HEK293 (cell line): ENCODE measurements around the gene LPIN2.

Source experiments
- CTCF ChIA-PET: fragments of 350-600 bp; formaldehyde crosslinking; extraction: SDS; loops from one replicate; lab custom pipeline; 2021; ENCODE audit warnings: antibody characterized with exemption; lab: Yijun Ruan, JAX
- POLR2A ChIA-PET: fragments of 300-600 bp; formaldehyde crosslinking; extraction: SDS; loops from one replicate; lab custom pipeline; 2020; ENCODE audit warnings: antibody characterized with exemption, inconsistent platforms; lab: Yijun Ruan, JAX
- H3K27ac ChIP-seq: fragments of 200-500 bp; sonication (Bioruptor generic); 2 replicates; pipeline ENCODE4 v1.5.1; 2014; ENCODE audit warnings: low read depth, low read length, control low read depth, inconsistent platforms; ENCODE audit errors: extremely low read depth
- H3K36me3 ChIP-seq, 2 experiments: fragments of 200-500 bp in 1 of 2; sonication (Bioruptor generic) in 1 of 2; 1 replicate in 1 of 2; 2 replicates in 1 of 2; pipeline ENCODE4 v1.5.1; 2014 to 2017; ENCODE audit warnings: inconsistent platforms in 2 of 2, low read length in 2 of 2; ENCODE audit not compliant: control insufficient read depth in 2 of 2, insufficient read depth in 1 of 2
- H3K4me1 ChIP-seq: fragments of 200-500 bp; sonication (Bioruptor generic); 2 replicates; pipeline ENCODE4 v1.5.1; 2014; ENCODE audit warnings: mild to moderate bottlenecking, low read length, inconsistent platforms; ENCODE audit not compliant: control insufficient read depth, insufficient read depth
- H3K4me3 ChIP-seq: 2 replicates; pipeline ENCODE4 v1.5.1; 2011; ENCODE audit warnings: low read depth, mild to moderate bottlenecking, control low read depth, low read length, moderate library complexity
- H3K9me3 ChIP-seq: fragments of 200-500 bp; sonication (Bioruptor generic); 2 replicates; pipeline ENCODE4 v1.5.1; 2014; ENCODE audit warnings: low read depth, low read length, inconsistent platforms; ENCODE audit not compliant: control insufficient read depth, insufficient read depth
- GLIS1 ChIP-seq: fragments of 450-650 bp; formaldehyde crosslinking; IDR thresholded peaks from 2 replicates; pipeline ENCODE4 v1.5.1; 2016; ENCODE audit warnings: missing biosample characterization, missing genetic modification characterization
- OVOL3 ChIP-seq: fragments of 450-650 bp; formaldehyde crosslinking; IDR thresholded peaks from 2 replicates; pipeline ENCODE4 v1.5.1; 2016; ENCODE audit warnings: missing biosample characterization, missing genetic modification characterization
- REPIN1 ChIP-seq: fragments of 450-650 bp; formaldehyde crosslinking; IDR thresholded peaks from 2 replicates; pipeline ENCODE4 v1.5.1; 2017; ENCODE audit warnings: missing biosample characterization, missing genetic modification characterization, low read depth
- SCRT1 ChIP-seq: fragments of 450-650 bp; formaldehyde crosslinking; IDR thresholded peaks from 2 replicates; pipeline ENCODE4 v1.5.1; 2016; ENCODE audit warnings: missing biosample characterization, missing genetic modification characterization, borderline replicate concordance
- SCRT2 ChIP-seq: fragments of 450-650 bp; formaldehyde crosslinking; IDR thresholded peaks from 2 replicates; pipeline ENCODE4 v1.5.1; 2016; ENCODE audit warnings: missing biosample characterization, missing genetic modification characterization
- TRIM28 ChIP-seq: IDR thresholded peaks from 2 replicates; pipeline ENCODE4 v1.6.1; 2011; ENCODE audit warnings: low read length, control low read depth, borderline replicate concordance
- ZBTB6 ChIP-seq: fragments of 450-650 bp; formaldehyde crosslinking; IDR thresholded peaks from 2 replicates; pipeline ENCODE4 v1.5.1; 2017; ENCODE audit warnings: missing biosample characterization, missing genetic modification characterization
- ZEB2 ChIP-seq: fragments of 450-650 bp; formaldehyde crosslinking; IDR thresholded peaks from 2 replicates; pipeline ENCODE4 v1.5.1; 2016; ENCODE audit warnings: missing biosample characterization, missing genetic modification characterization
- ZFP37 ChIP-seq: fragments of 450-650 bp; formaldehyde crosslinking; IDR thresholded peaks from 2 replicates; pipeline ENCODE4 v1.5.1; 2016; ENCODE audit warnings: missing biosample characterization, missing genetic modification characterization
- ZNF10 ChIP-seq: fragments of 450-650 bp; formaldehyde crosslinking; IDR thresholded peaks from 2 replicates; pipeline ENCODE4 v1.5.1; 2017; ENCODE audit warnings: missing biosample characterization, missing genetic modification characterization
- ZNF112 ChIP-seq: fragments of 450-650 bp; formaldehyde crosslinking; IDR thresholded peaks from 2 replicates; pipeline ENCODE4 v1.5.0; 2017; ENCODE audit warnings: missing biosample characterization, missing genetic modification characterization
- ZNF184 ChIP-seq: fragments of 450-650 bp; IDR thresholded peaks from 2 replicates; pipeline ENCODE4 v1.5.1; 2018; ENCODE audit warnings: missing biosample characterization, mild to moderate bottlenecking, missing genetic modification characterization
- ZNF23 ChIP-seq: fragments of 450-650 bp; formaldehyde crosslinking; IDR thresholded peaks from 2 replicates; pipeline ENCODE4 v1.5.1; 2016; ENCODE audit warnings: missing biosample characterization, missing genetic modification characterization, borderline replicate concordance
- ZNF391 ChIP-seq: fragments of 450-650 bp; formaldehyde crosslinking; IDR thresholded peaks from 2 replicates; pipeline ENCODE4 v1.5.1; 2016; ENCODE audit warnings: low read depth, missing biosample characterization, missing genetic modification characterization, borderline replicate concordance
- ZNF416 ChIP-seq: fragments of 450-650 bp; formaldehyde crosslinking; IDR thresholded peaks from 2 replicates; pipeline ENCODE4 v1.5.1; 2016; ENCODE audit warnings: missing biosample characterization, missing genetic modification characterization
- ZNF473 ChIP-seq: fragments of 450-650 bp; formaldehyde crosslinking; IDR thresholded peaks from 2 replicates; pipeline ENCODE4 v1.5.1; 2017; ENCODE audit warnings: missing biosample characterization, missing genetic modification characterization
- ZNF521 ChIP-seq: fragments of 450-650 bp; formaldehyde crosslinking; IDR thresholded peaks from 2 replicates; pipeline ENCODE4 v1.5.1; 2017; ENCODE audit warnings: missing biosample characterization, mild to moderate bottlenecking, missing genetic modification characterization
- ZNF658 ChIP-seq: fragments of 450-650 bp; formaldehyde crosslinking; IDR thresholded peaks from 2 replicates; pipeline ENCODE4; 2016; ENCODE audit warnings: missing biosample characterization, missing genetic modification characterization
- ZNF660 ChIP-seq: fragments of 450-650 bp; IDR thresholded peaks from 2 replicates; pipeline ENCODE4 v1.5.1; 2018; ENCODE audit warnings: missing biosample characterization, mild to moderate bottlenecking, missing genetic modification characterization
- ZNF76 ChIP-seq: fragments of 450-650 bp; formaldehyde crosslinking; IDR thresholded peaks from 2 replicates; pipeline ENCODE4; 2016; ENCODE audit warnings: low read depth, missing biosample characterization, missing genetic modification characterization, borderline replicate concordance
- ZNF777 ChIP-seq: fragments of 450-650 bp; formaldehyde crosslinking; IDR thresholded peaks from 2 replicates; pipeline ENCODE4 v1.5.1; 2017; ENCODE audit warnings: missing biosample characterization, missing genetic modification characterization, borderline replicate concordance
- ZNF785 ChIP-seq: fragments of 450-650 bp; formaldehyde crosslinking; IDR thresholded peaks from 2 replicates; pipeline ENCODE4 v1.5.1; 2016; ENCODE audit warnings: missing biosample characterization, missing genetic modification characterization
- ZSCAN23 ChIP-seq: fragments of 450-650 bp; formaldehyde crosslinking; IDR thresholded peaks from 2 replicates; pipeline ENCODE4 v1.5.1; 2016; ENCODE audit warnings: missing biosample characterization, missing genetic modification characterization
- ZSCAN30 ChIP-seq: fragments of 450-650 bp; IDR thresholded peaks from 2 replicates; pipeline ENCODE4 v1.5.1; 2018; ENCODE audit warnings: missing biosample characterization, mild to moderate bottlenecking, missing genetic modification characterization, moderate library complexity

Gene LPIN2

GRCh38 chr18:2979871-2980790 lies 32.8 kb downstream of the LPIN2 start:
- Histone ChIP-seq H3K4me3 (no peak overlapping the region), H3K4me1 (peaks cover 32% of the 10 kb centered on the region), H3K27ac (no peak overlapping the region), H3K9me3 (no peaks in the 10 kb centered on the region), H3K36me3 (no peaks in the 10 kb centered on the region)
- ChIA-PET POLR2A (no interaction called here), CTCF (interaction anchor here (0.6 to 1.3 kb wide), 4 partner anchors 12 to 82 kb away, joined by 3 to 4 read pairs (median 4); no protein-coding TSS in a partner anchor)
- TF ChIP-seq ZNF777 (tag by site-specific recombination) (no peak), ZNF23 (no peak), ZNF473 (tag by site-specific recombination) (no peak), ZNF416 (tag by site-specific recombination) (no peak), ZNF76 (tag by site-specific recombination) (no peak), ZNF391 (no peak), ZNF112 (tag by site-specific recombination) (no peak), SCRT1 (tag by site-specific recombination) (no peak), ZNF658 (tag by site-specific recombination) (no peak), ZSCAN23 (no peak), ZNF184 (no peak), ZSCAN30 (no peak), ZNF521 (tag by site-specific recombination) (no peak), GLIS1 (tag by site-specific recombination) (no peak), OVOL3 (tag by site-specific recombination) (no peak), ZNF660 (no peak), ZFP37 (tag by site-specific recombination) (no peak)

DNA sequence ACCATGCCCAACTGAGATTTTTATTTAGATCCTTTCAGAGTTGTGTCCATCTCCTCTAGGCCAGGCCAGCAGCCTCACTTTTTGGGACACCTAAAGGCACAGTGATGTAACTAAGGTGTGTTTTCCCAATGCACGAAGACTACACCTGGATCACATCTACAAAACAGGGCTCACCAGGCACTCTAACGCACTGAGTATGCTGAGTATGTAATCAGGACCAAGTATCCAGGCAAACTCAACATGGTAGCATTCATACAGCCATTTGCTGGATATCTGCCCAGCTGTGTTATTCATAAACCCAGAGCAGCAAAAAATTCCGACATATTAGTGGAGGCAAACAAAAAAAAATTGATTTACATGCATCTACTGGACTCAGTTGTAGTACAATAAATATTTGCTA lies 33.8 kb downstream of the LPIN2 start:
- TF ChIP-seq OVOL3 (tag by site-specific recombination): no peak
- no peak for TF ChIP-seq SCRT2
- no peak for TF ChIP-seq ZEB2
- TF ChIP-seq ZNF658 (tag by site-specific recombination): no peak
- TF ChIP-seq TRIM28: no peak
- TF ChIP-seq REPIN1 (tag by site-specific recombination): no peak
- no peak for TF ChIP-seq ZNF785 (tag by site-specific recombination)
- no peak for TF ChIP-seq ZNF10 (tag by site-specific recombination)
- TF ChIP-seq ZNF777 (tag by site-specific recombination): no peak
- TF ChIP-seq ZBTB6 (tag by site-specific recombination): no peak
- TF ChIP-seq, all 188 proteins: peak for 0
- Histone ChIP-seq H3K9me3 (no peaks in the 10 kb centered on the region), H3K36me3 (no peaks in the 10 kb centered on the region), H3K4me1 (peaks cover 32% of the 10 kb centered on the region), H3K4me3 (no peak overlapping the region), H3K27ac (no peak overlapping the region)
- ChIA-PET POLR2A (no interaction called here), CTCF (interaction anchor here (0.6 to 1.3 kb wide), 3 partner anchors 29 to 83 kb away, joined by 3 to 4 read pairs (median 3); no protein-coding TSS in a partner anchor)
